ENCODE data around the gene MTX1.

- TF ChIP-seq POLR2A (IDR thresholded peaks at IDR 0.05) = no peak
- TF ChIP-seq CTCF (IDR thresholded peaks at IDR 0.05) = no peak
Observed at GRCh38 chr1:155197901-155198546, 10.5 kb upstream of the MTX1 start.
